CD4-positive, alpha-beta T cell (primary cell): Measurements from ENCODE around the gene SDHB. TPM values are rescaled to one million over a fixed set of nuclear protein-coding genes. Genes with fewer than 3 reads are reported as not detected.

ENCODE experiments used
- ATAC-seq: fragments of 200-7000 bp; cut with Tn5 transposase; one replicate; pipeline ENCODE4 v1.10.0; 2022; ENCODE audit warnings: mild to moderate bottlenecking; ENCODE audit not compliant: poor library complexity
- CTCF ChIA-PET: fragments of 350-600 bp; sonication (Branson Sonifier 250); formaldehyde crosslinking; loops from one replicate; lab custom pipeline; 2021; ENCODE audit warnings: antibody characterized with exemption, inconsistent platforms; lab: Charles Lee
- POLR2A ChIA-PET: fragments of 350-600 bp; sonication (Branson Sonifier 250); formaldehyde crosslinking; loops from one replicate; lab custom pipeline; 2021; ENCODE audit warnings: antibody characterized with exemption, inconsistent platforms; lab: Charles Lee
- DNase-seq, 14 experiments: peaks; one replicate each; pipeline ENCODE4 v3.0.0-alpha.2; 2013 to 2020; ENCODE audit warnings: mixed read lengths in 2 of 14
- H3K27ac ChIP-seq, 2 donors: one replicate each; pipeline versions ENCODE4 v1.5.1 to v1.7.0; 2013; ENCODE audit warnings: low read length in 2 of 2, low read depth in 1 of 2, mild to moderate bottlenecking in 1 of 2
- H3K27me3 ChIP-seq, 2 experiments: 1 replicate in 1 of 2; 2 replicates in 1 of 2; pipeline versions ENCODE4 v1.6.1 to v1.7.0; 2013; ENCODE audit warnings: low read length in 2 of 2, control low read depth in 1 of 2, mild to moderate bottlenecking in 1 of 2, moderate library complexity in 1 of 2; ENCODE audit not compliant: insufficient read depth in 2 of 2, control insufficient read depth in 1 of 2
- H3K36me3 ChIP-seq: one replicate; pipeline ENCODE4 v1.6.1; 2013; ENCODE audit warnings: low read length, control low read depth; ENCODE audit not compliant: insufficient read depth
- H3K4me1 ChIP-seq: one replicate; pipeline ENCODE4 v1.6.1; 2013; ENCODE audit warnings: low read length, control low read depth; ENCODE audit not compliant: insufficient read depth
- H3K4me3 ChIP-seq: one replicate; pipeline ENCODE4 v1.5.1; 2013; ENCODE audit warnings: mild to moderate bottlenecking, low read length, moderate library complexity
- H3K9me3 ChIP-seq, 2 experiments: 1 replicate in 1 of 2; 2 replicates in 1 of 2; pipeline versions ENCODE4 v1.6.1 to v1.7.0; 2013; ENCODE audit warnings: low read length in 2 of 2, mild to moderate bottlenecking in 2 of 2, control low read depth in 1 of 2, moderate library complexity in 1 of 2; ENCODE audit not compliant: control insufficient read depth in 1 of 2, insufficient read depth in 1 of 2
- H3K27ac Mint-ChIP-seq: one replicate; pipeline ENCODE4 v1.8.0; 2020; ENCODE audit warnings: mixed read lengths
- H3K27me3 Mint-ChIP-seq: one replicate; pipeline ENCODE4 v1.8.0; 2021; ENCODE audit warnings: mixed read lengths
- H3K36me3 Mint-ChIP-seq: one replicate; pipeline ENCODE4 v1.8.0; 2021; ENCODE audit warnings: low read depth, mixed read lengths
- H3K4me1 Mint-ChIP-seq: one replicate; pipeline ENCODE4 v1.8.0; 2021; ENCODE audit warnings: low read depth, mixed read lengths
- H3K4me3 Mint-ChIP-seq: one replicate; pipeline ENCODE4 v1.8.0; 2020; ENCODE audit warnings: mild to moderate bottlenecking, mixed read lengths
- H3K9me3 Mint-ChIP-seq: one replicate; pipeline ENCODE4 v1.8.0; 2020; ENCODE audit warnings: mixed read lengths
- intact Hi-C, 2 experiments: fragments of 100-400 bp; cut with DNase I in 1 of 2; cut with micrococcal nuclease in 1 of 2; formaldehyde crosslinking; loops; one replicate each; pipeline versions ENCODE4 v1.15.1 to v1.9.0; 2023 to 2025; cut with DNase I, micrococcal nuclease
- total RNA-seq, 174 experiments: library from RNA in 2 of 174; stranded (reverse) in 2 of 174; gene quantifications; one replicate each; pipeline ENCODE4 v1.2.3 and lab custom pipeline; 2021 to 2026
- TF ChIP-seq, protein P1 (sequence below): fragments of 200-600 bp; IDR thresholded peaks from one replicate; pipeline ENCODE4 v1.8.0; 2022; ENCODE audit warnings: antibody characterized with exemption, mild to moderate bottlenecking

The SDHB gene
- total RNA-seq, 2 experiments from 2014 or later, result 53.9 to 56.2 TPM

DNA sequence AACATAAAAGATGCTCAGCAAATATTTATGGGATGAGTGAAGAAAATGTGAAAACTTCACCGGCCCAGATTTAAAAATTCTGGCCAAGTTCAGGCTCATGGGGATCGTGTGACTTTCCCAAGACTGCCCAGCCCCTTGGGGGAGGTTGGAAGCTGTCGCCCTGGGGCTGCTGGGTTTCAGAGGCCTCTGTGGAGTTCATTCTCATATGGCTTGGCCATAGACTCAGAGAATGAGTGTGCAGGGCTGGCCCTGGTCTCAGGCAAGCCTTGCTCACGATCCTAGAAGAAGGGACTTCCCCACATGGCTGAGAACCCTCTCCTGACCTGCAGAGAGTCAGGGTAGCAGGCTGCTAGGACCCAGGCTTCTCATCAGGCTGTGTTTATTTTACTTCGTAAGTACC lies 40.8 kb upstream of the SDHB start:
- no peaks in the 10 kb centered on the region for H3K27me3 Mint-ChIP-seq
- POLR2A ChIA-PET, result no interaction called here

DNA sequence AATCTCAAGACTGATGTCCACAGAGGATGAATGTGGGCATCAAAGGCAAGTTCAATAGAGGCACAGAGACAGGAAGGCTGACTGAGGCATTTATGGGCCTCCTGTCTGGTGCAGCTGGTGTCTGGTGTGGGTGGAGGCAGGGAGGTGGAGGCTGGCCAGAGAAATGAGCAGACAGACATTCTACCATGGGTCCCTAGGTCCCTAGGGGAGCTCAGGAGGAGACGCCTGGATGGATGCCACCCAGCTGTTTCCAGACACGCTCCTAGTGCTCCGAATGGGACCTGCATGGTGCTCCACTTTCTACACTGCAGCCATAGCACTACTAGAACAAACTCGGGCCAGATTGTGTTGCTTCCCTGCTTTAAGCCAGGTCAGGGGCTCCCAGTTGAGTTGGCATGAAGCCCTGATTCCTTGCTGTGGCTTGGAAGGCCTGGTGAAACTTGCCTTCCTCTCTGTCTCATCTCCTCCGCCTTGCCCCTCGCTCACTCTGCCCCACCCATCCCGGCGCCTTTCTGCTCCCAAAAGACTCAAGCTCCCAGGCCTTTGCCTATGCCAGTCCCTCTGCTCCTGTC lies 40.1 kb upstream of the SDHB start:
- no peaks in the 10 kb centered on the region for H3K4me1 Mint-ChIP-seq
- no peaks in the 10 kb centered on the region for H3K36me3 ChIP-seq
- intact Hi-C loops, result no loop called here
- ATAC-seq (no peak), DNase-seq (no peak)
- H3K36me3 Mint-ChIP-seq, result no peaks in the 10 kb centered on the region
- ChIA-PET POLR2A (no interaction called here), CTCF (no interaction called here)
- no peak overlapping the region for H3K4me3 ChIP-seq
- no peaks in the 10 kb centered on the region for H3K9me3 Mint-ChIP-seq
- H3K27me3 ChIP-seq, result peaks cover 0 to 2% of the 10 kb centered on the region in 2 experiments
- H3K27ac ChIP-seq, result no peak overlapping the region
- peaks cover 0 to 4% of the 10 kb centered on the region in 2 experiments for H3K9me3 ChIP-seq
- peaks cover 3% of the 10 kb centered on the region for H3K4me1 ChIP-seq
- H3K27ac Mint-ChIP-seq, result no peak overlapping the region
- TF ChIP-seq, protein P1, sequence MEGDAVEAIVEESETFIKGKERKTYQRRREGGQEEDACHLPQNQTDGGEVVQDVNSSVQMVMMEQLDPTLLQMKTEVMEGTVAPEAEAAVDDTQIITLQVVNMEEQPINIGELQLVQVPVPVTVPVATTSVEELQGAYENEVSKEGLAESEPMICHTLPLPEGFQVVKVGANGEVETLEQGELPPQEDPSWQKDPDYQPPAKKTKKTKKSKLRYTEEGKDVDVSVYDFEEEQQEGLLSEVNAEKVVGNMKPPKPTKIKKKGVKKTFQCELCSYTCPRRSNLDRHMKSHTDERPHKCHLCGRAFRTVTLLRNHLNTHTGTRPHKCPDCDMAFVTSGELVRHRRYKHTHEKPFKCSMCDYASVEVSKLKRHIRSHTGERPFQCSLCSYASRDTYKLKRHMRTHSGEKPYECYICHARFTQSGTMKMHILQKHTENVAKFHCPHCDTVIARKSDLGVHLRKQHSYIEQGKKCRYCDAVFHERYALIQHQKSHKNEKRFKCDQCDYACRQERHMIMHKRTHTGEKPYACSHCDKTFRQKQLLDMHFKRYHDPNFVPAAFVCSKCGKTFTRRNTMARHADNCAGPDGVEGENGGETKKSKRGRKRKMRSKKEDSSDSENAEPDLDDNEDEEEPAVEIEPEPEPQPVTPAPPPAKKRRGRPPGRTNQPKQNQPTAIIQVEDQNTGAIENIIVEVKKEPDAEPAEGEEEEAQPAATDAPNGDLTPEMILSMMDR, result no peak
- H3K27me3 Mint-ChIP-seq, result no peaks in the 10 kb centered on the region
- no peak overlapping the region for H3K4me3 Mint-ChIP-seq

More for the DNA sequence above, 40.8 kb upstream of the SDHB start:
- H3K9me3 ChIP-seq, result peaks cover 0 to 4% of the 10 kb centered on the region in 2 experiments
- H3K27ac Mint-ChIP-seq, result no peak overlapping the region
- H3K36me3 ChIP-seq, result no peaks in the 10 kb centered on the region
- no peak overlapping the region for H3K27ac ChIP-seq
- CTCF ChIA-PET, result no interaction called here
- H3K9me3 Mint-ChIP-seq, result no peaks in the 10 kb centered on the region
- ATAC-seq (no peak), DNase-seq (no peak)
- TF ChIP-seq, protein P1, result no peak
- H3K36me3 Mint-ChIP-seq, result no peaks in the 10 kb centered on the region
- H3K4me1 ChIP-seq, result peaks cover 3% of the 10 kb centered on the region
- no peak overlapping the region for H3K4me3 ChIP-seq
- intact Hi-C loops, result no loop called here
- no peaks in the 10 kb centered on the region for H3K4me1 Mint-ChIP-seq
- peaks cover 0 to 2% of the 10 kb centered on the region in 2 experiments for H3K27me3 ChIP-seq
- H3K4me3 Mint-ChIP-seq, result no peak overlapping the region

DNA sequence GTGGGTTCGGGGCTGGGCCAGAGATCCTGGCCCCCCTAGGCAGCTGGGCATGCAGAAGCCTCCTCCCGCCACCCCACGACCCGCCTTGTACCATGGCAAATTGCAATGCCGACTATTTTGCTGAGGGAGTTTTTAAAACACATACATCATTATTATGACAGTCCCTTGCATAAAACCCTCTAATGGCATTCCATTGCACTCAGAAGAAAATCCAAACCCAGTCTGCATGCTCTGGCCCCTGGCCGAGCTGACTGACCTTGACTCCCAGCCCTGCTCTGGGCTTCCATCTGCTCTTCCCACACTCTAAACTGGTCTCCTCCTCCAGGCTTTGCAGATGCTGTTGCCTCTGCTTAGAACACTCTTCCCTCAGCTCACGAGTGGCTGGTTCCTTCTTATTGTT lies 37.4 kb upstream of the SDHB start:
- H3K36me3 Mint-ChIP-seq, result no peaks in the 10 kb centered on the region
- no peak overlapping the region for H3K4me3 Mint-ChIP-seq
- H3K27ac Mint-ChIP-seq, result no peak overlapping the region

More for the DNA sequence above, 37.4 kb upstream of the SDHB start:
- no peak overlapping the region for H3K27ac ChIP-seq
- ATAC-seq (no peak), DNase-seq (no peak)
- H3K27me3 Mint-ChIP-seq, result no peaks in the 10 kb centered on the region
- H3K27me3 ChIP-seq, result no peaks in the 10 kb centered on the region
- ChIA-PET POLR2A (no interaction called here), CTCF (no interaction called here)
- intact Hi-C loops, result no loop called here
- peaks cover 0 to 4% of the 10 kb centered on the region in 2 experiments for H3K9me3 ChIP-seq
- H3K9me3 Mint-ChIP-seq, result no peaks in the 10 kb centered on the region
- H3K4me3 ChIP-seq, result no peak overlapping the region
- H3K4me1 ChIP-seq, result no peaks in the 10 kb centered on the region
- TF ChIP-seq, protein P1, result no peak
- no peaks in the 10 kb centered on the region for H3K4me1 Mint-ChIP-seq
- no peaks in the 10 kb centered on the region for H3K36me3 ChIP-seq
